ENCODE measurements around the gene OSBPL5.

Gene OSBPL5

DNA sequence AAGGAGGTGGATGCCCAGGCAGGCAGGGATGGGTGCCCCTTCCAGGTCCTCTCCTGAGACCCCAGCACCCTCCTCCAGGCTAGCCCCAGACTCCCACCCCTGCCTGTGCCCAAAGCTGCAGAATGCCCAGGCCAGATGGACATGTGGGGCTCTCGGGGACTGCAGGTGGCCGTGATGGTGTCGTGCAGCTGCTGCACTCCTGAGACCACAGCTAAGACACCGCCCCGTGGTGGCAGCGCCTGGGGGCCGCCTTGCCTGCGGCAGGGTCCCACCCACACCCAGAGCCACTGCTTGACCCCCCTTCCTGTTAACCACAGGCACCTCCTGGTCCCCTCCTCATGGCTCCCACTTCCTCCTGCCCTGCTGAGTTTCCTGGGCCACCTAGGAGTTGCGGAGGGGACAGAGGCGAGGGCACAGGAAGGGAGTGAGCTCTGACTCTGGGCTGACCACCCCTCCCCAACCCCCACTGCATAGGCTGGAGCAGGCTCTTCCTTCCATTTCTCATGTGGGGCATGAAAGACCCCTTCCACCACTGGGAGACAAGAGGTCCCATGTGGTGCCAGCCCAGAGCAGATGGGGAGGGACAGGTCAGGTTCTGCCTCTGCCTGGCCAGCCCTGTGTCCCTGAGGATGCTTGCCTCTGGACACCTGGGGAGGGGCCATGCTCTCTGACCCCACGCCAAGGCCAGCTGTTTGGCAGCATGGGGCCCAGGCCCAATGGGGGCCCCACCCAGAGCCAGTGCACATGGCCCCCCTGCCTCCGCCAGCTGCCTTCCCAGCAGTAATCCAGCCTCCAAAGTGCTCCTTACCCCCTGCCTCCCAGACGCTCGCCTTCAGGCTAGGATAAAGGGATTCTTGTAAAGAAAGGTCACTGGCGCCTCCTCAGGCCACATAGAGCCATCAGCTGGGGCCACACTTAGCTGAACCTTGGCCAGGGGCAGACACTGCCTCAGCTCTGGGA, 29.3 kb downstream of the OSBPL5 start:
- Histone ChIP-seq H3K9ac (ENCODE audit: low read depth, low read length) (no peak overlapping the region), H3K4me1 (ENCODE audit: insufficient read depth, low read length) (peaks cover 4% of the 10 kb centered on the region; the same call in 1 of the 2 replicates), H3K9me3 (ENCODE audit: control insufficient read depth, insufficient read depth, low read length) (no peaks in the 10 kb centered on the region), H3K36me3 (ENCODE audit: insufficient read depth, low read length) (no peaks in the 10 kb centered on the region)

DNA sequence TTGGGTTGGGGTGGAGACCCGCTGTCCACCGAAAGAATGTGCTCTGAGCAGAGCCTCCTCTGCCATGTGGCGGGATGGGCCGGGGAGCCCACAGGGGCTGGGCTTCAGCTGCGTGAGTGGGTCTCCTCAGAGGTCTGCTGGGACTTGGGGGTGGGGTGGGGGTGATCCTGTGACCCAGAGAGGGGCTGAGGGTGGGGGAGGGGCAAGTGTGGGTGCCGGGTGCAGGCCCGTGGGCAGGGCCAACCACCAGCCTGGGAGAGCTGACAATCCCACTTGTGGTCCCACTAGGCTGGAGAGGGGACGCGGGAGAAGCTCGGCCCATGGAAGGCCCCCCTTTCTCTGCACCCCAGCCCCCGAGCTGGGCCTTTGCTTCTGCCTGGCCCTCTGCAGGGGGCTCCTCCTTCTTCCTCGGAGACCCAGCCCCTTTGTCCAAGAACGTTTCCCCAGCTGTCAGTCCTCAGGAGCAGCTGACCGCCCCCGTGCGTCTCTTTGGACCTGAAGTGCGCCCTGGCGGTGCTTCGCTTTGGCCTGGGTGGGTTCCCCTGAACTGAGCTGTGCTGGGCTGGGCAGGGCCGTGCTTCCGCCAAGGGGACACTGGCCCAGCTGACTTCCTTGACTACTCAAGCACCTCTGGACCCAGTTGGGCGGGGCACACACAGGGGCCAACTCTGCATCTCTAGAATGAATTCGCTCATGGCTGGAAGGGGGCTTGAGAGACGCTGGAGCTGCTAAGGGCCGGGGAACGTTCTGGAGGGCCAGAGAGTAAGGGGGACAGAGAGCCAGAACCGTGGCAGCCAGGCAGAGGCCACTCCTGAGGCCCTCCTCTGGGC, 30.2 kb downstream of the OSBPL5 start:
- Histone ChIP-seq H3K4me1 (ENCODE audit: insufficient read depth, low read length) (peaks cover 4% of the 10 kb centered on the region; the same call in 1 of the 2 replicates), H3K9me3 (ENCODE audit: control insufficient read depth, insufficient read depth, low read length) (no peaks in the 10 kb centered on the region), H3K9ac (ENCODE audit: low read depth, low read length) (no peak overlapping the region), H3K36me3 (ENCODE audit: insufficient read depth, low read length) (no peaks in the 10 kb centered on the region)

DNA sequence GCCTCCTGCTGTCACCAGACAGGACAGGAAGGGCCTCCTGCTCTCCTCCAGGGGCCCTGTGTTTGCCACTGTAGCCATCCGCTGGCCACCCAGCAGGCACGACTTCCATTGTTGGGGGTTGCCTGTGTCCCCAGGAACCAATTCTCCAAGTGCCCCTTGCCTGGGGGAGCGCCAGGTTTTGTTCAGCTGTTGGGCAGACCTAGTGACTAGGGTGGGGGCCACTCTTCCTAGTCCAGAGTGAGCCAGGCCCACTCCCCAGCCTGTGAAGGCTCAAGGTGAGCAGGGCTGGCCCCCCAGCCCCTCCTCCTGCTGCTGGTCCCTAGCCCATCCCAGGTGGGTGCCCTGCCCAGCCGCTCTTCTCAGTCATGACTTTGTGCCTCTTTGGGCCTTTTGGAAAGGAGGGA, 30.9 kb downstream of the OSBPL5 start:
- H3K4me1 ChIP-seq (ENCODE audit: insufficient read depth, low read length) = peaks cover 4% of the 10 kb centered on the region; the same call in 1 of the 2 replicates
- H3K9ac ChIP-seq (ENCODE audit: low read depth, low read length) = no peak overlapping the region
- H3K36me3 ChIP-seq (ENCODE audit: insufficient read depth, low read length) = no peaks in the 10 kb centered on the region
- H3K9me3 ChIP-seq (ENCODE audit: control insufficient read depth, insufficient read depth, low read length) = no peaks in the 10 kb centered on the region

DNA sequence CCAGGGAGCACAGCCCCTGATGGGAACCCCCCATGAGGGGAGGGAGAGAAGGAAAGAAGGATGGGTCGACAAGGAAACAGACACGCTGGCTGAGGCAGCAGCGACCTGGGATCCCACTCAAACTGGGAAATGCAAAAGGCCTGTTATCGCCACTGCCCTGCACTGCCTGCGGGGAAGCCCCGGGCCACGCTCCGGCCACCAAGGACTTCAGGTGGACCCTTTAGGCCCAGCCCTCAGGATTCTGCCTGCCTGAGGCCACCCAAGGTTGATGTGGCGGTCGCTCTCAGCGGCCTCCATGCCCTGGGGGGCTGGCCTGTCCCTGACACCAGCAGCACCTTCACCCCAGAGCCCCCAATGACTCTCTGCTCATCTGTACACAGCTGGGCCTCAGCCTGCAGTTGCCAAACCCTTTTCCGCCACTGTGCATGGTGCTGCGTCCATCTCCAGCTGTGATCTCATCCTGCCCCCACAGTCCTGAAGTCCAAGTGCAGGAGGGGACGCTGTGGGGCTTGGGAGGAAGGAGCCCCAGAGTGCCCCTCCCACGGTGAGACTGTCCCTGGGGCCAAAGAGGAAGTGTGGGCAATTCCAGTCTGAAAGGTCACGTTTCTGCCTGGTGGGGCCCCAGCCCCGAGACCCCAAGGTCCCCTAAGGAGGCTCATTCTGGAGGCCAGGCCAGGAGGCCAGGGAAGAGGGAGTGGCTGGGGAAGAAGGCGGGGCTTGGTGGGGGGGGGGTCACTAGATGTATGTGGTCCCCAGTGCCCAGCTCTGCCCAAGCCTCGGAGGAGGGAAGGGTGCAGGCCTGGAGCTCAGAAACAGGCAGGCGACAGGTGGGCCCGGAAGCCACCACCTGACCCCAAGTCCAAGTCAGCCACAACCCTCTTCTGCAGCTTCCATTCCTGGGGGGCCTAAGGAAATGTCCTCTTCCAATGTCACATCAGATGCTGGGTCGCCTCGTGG, 31.6 kb downstream of the OSBPL5 start:
- Histone ChIP-seq H3K4me1 (ENCODE audit: insufficient read depth, low read length) (peaks cover 4% of the 10 kb centered on the region; the same call in 1 of the 2 replicates), H3K36me3 (ENCODE audit: insufficient read depth, low read length) (no peaks in the 10 kb centered on the region), H3K9ac (ENCODE audit: low read depth, low read length) (no peak overlapping the region), H3K9me3 (ENCODE audit: control insufficient read depth, insufficient read depth, low read length) (no peaks in the 10 kb centered on the region)

DNA sequence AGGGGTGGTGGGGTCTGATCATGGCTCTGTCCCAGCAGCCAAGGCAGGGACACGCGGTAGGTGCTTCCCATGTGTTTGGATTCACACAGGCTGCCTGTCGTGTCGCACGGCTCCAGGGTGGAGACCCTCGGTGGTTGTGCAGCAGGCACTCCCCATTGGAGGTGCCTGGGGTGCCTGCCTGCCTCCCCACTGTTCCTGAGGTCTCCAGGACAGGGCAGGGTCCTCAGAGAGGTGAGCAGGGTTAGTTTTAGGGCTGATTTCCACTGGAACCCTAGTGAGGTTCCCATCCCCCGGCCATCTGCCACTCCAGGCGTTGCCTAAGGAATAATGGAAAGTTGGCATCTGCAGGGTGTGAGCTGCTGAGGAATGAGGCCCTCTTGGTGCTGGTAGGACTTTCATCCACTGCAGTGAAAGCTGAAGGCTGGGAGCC, 32.3 kb downstream of the OSBPL5 start:
- Histone ChIP-seq H3K9me3 (ENCODE audit: control insufficient read depth, insufficient read depth, low read length) (no peaks in the 10 kb centered on the region), H3K9ac (ENCODE audit: low read depth, low read length) (no peak overlapping the region), H3K36me3 (ENCODE audit: insufficient read depth, low read length) (no peaks in the 10 kb centered on the region), H3K4me1 (ENCODE audit: insufficient read depth, low read length) (peaks cover 4% of the 10 kb centered on the region; the same call in 1 of the 2 replicates)

DNA sequence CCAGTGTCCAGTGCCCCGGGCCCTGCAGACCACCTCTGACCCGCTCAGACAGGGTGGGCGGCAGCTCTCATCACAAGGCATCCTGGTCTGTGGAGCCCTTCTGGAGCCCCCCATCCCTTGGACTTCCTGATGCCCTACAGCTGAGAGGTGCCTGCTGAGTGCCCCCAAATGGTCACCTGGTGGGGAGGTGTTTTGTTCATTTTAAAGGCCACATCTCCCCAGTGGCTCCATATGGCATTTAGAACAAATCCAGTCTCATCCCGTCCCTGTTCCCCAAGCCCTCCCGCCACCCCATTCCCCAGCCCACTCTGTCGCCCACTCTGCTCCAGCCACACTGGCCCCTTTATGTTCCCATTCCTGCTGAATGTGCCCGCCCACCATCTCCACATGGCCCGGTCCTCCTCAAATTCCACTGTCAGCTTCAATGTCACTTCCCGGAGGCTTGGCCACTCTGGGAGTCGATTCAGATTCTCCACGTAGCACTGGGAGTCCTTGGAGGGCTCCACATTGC, 32.8 kb downstream of the OSBPL5 start:
- Histone ChIP-seq H3K36me3 (ENCODE audit: insufficient read depth, low read length) (no peaks in the 10 kb centered on the region), H3K9me3 (ENCODE audit: control insufficient read depth, insufficient read depth, low read length) (no peaks in the 10 kb centered on the region), H3K9ac (ENCODE audit: low read depth, low read length) (no peak overlapping the region), H3K4me1 (ENCODE audit: insufficient read depth, low read length) (peaks cover 4% of the 10 kb centered on the region; the same call in 1 of the 2 replicates)

DNA sequence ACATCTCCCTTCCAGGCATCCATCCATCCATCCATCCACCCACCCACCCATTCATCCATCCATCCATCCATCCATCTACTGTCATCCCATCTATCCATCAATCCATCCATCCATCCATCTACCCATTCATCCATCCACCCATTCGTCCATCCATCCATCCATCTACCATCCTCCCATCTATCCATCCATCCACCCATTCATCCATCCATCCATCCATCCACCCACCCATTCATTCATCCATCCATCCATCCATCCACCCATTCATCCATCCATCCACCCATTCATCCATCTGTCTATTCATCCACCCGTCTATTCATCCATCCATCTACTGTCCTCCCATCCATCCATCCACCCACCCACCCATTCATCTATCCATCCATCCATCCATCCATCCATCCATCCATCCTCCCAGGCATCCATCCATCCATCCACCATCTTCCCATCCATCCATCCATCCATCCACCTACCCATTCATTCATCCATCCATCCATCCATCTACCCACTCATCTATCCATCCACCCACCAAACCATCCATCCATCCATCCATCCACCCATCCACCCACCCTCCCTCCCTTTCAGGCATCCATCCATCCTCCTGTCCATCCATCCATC, 33.7 kb downstream of the OSBPL5 start:
- no peak overlapping the region for H3K9ac ChIP-seq (ENCODE audit: low read depth, low read length)
- H3K4me1 ChIP-seq (ENCODE audit: insufficient read depth, low read length) = peaks cover 4% of the 10 kb centered on the region; the same call in 1 of the 2 replicates
- H3K9me3 ChIP-seq (ENCODE audit: control insufficient read depth, insufficient read depth, low read length) = no peaks in the 10 kb centered on the region
- H3K36me3 ChIP-seq (ENCODE audit: insufficient read depth, low read length) = no peaks in the 10 kb centered on the region

DNA sequence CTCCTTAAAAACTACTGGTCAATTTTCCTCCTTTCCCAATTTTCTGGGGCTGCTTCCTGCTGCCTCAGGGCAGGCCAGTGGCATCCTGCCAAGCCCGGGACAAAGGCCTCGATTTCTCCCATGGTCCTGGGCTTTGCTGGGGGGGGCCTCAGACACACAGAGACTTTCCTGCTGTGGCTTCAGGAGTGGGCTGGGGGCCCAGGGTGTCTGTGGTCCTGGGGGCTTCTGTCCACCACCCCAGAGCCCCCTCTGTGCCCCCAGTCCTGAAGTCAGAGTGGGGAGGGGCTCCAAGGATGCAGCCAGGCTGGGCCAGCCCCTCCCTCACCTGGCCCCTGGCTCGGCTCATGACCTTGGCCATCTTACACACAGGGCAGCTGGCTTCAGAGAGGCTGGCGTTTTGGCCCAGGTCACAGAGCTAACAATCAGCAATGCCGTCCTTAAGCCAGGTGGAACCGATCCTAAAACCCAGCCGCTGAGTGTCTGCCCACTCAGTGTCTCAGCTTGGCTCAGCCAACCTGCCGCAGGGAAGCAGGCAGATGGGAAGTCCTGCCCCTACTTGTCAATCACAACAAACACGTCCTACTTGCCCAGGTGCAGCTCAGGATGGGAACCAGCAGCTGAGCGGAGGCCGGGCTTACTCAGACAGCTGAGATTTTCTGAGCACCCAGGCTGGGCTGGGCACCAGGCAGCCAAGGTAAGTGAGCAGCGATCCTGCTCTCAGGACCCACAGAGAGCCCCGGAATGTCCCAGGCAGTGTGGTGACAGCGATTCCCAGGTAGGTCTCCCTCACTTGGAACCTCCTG, 34.6 kb downstream of the OSBPL5 start:
- no peaks in the 10 kb centered on the region for H3K9me3 ChIP-seq (ENCODE audit: control insufficient read depth, insufficient read depth, low read length)
- H3K36me3 ChIP-seq (ENCODE audit: insufficient read depth, low read length) = no peaks in the 10 kb centered on the region
- no peaks in the 10 kb centered on the region; the same call in 1 of the 2 replicates for H3K4me1 ChIP-seq (ENCODE audit: insufficient read depth, low read length)
- no peak overlapping the region for H3K9ac ChIP-seq (ENCODE audit: low read depth, low read length)

DNA sequence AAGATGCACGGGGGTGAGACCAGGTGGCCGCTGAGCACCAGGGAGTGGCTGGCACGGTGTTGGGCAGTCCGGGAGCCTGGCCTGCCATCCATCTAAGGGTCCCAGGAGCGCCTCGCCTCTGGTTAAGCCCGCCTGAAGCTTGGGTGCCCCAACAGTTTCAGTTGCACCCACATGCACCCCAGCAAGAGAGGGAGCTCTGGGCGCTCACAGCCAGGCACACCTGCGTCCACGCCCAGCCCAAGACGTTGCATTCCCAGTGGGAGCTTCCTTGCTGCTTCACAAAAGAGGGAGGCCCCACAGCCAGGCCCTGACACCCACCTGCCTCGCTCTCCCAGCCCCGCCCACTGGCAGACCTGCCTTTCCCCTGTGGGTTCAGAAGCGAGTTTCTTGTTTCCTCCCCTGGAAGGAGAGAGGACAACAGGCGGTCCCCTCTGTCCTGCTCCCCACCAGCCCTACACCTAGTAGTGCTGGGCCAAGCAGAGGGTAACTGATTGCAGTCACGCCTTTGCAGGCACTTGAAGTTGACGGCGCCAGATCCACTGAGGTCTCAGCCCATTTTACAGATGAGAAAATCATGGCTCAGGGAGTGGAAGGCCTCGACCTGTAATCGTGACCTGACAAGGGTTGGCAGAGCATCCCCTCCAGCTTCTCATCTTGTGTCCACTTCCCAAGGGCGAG, 35.4 kb downstream of the OSBPL5 start:
- H3K36me3 ChIP-seq (ENCODE audit: insufficient read depth, low read length) = no peaks in the 10 kb centered on the region
- no peak overlapping the region for H3K9ac ChIP-seq (ENCODE audit: low read depth, low read length)
- H3K9me3 ChIP-seq (ENCODE audit: control insufficient read depth, insufficient read depth, low read length) = no peaks in the 10 kb centered on the region
- no peaks in the 10 kb centered on the region for H3K4me1 ChIP-seq (ENCODE audit: insufficient read depth, low read length)

DNA sequence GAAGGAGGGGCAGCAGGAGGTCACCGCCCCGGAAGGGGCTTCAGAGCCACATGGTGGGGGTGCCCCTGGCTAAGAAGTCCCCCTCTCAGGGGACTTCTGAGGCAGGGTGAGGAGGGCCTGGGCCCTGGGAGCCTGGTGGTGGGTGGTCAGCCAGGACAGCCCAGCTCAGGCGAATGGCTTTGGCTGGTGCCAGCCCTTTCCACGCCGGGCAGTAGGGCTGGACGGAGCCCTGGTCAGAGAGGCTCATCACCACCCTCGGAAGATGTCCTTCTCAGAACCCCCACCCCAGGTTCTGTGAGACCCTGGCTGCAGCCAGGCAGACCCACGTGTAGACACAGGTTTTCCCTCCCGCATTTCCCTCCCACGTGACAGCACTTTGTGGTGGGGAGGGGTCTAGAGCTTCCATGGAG, 35.9 kb downstream of the OSBPL5 start:
- Histone ChIP-seq H3K9ac (ENCODE audit: low read depth, low read length) (no peak overlapping the region), H3K36me3 (ENCODE audit: insufficient read depth, low read length) (no peaks in the 10 kb centered on the region), H3K4me1 (ENCODE audit: insufficient read depth, low read length) (no peaks in the 10 kb centered on the region), H3K9me3 (ENCODE audit: control insufficient read depth, insufficient read depth, low read length) (no peaks in the 10 kb centered on the region)

DNA sequence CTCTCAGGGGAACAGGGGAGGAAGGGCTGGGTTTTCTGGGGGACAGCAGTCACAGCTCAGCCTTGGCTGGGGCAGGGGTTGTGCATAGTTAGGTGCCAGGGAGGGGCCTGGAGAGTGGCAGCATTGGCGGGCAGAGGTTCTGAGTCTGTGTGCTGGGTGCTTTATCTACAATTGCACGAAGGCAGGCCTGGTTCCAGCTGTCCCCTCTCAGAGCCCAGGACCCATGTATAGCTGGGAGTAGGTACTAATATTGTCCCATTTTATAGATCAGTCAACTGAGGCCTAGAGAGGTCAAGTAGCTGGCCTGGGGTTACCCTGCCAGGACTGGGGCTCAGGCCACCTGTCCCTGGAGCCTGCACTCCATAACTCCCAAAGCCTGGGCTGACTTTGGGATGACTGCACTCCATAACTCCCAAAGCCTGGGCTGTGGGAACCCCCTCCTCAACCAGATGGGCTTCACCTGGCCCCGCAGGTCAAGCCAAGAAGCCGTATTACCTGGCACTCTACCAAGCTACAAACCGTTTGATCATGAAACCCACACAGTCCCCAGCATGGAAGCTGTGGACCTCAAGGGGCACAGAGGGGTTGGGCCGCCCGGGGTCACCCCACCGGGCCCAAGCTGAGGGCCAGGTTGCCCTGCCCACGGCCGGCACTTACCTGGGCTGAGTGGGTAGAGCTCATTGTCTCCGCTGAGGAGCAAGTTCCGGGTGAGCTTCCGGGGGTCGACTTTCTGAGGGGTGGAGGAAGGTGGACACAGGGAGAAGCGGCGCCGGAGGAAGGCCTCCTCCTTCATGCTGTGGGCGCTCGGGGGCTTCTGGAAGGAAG, 36.5 kb downstream of the OSBPL5 start:
- H3K4me1 ChIP-seq (ENCODE audit: insufficient read depth, low read length) = no peaks in the 10 kb centered on the region
- H3K9ac ChIP-seq (ENCODE audit: low read depth, low read length) = no peak overlapping the region
- H3K36me3 ChIP-seq (ENCODE audit: insufficient read depth, low read length) = no peaks in the 10 kb centered on the region
- H3K9me3 ChIP-seq (ENCODE audit: control insufficient read depth, insufficient read depth, low read length) = no peaks in the 10 kb centered on the region

Measured in ES-I3 (cell line).